GM19324 (cell line): Measurements from ENCODE around the gene YPEL1.

Experiments used
- ATAC-seq: cut with Tn5 transposase; IDR thresholded peaks from one replicate; pipeline ENCODE4 v1.9.1; 2021; ENCODE audit warnings: mild to moderate bottlenecking, moderate library complexity; ENCODE audit not compliant: unreplicated experiment, low FRiP score

YPEL1 gene

GRCh38 chr22:21663738-21664137, 71.9 kb downstream of the YPEL1 start:
- no peak for ATAC-seq

DNA sequence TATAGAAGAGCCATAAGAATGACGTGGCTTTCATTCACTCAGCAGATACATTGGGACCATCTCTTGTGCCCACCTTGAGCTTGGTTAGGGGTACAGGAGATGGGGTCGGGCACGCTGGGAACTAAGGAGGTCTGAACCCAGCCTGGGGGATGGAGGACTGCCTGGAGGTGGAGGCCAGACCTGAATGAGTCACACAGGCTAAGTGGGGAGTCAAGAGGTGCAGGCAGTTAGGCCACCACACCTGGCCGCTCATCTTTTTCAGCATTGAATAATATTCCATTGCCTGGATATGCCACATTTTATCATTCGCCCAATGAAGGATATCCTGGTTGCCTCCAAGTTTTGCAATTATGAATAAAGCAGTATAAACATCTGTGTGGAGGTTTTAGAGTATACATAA, 73.6 kb downstream of the YPEL1 start:
- ATAC-seq = no peak

DNA sequence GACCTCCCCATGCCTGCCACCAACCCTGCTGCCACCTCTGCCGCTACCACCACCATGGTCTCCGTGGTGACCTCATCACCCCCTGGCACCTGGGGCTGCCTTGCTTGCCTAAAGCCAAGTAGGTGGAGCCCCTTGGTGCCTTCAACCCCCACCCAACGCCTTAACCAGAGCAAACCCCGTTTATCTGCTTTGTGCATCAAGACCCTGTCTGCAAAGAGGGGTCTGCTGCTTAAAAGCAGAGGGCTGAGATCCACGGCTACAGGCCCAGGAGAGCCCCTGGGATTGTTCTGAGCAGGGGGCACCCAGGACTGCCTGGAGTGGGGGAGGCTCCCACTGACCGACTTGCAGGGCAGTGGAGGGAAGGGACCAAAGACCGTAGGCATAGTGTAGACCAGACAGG, 74.7 kb downstream of the YPEL1 start:
- ATAC-seq = no peak

- ATAC-seq = no peak
These were observed 75.6 kb downstream of the YPEL1 start for GRCh38 chr22:21659864-21660525.

DNA sequence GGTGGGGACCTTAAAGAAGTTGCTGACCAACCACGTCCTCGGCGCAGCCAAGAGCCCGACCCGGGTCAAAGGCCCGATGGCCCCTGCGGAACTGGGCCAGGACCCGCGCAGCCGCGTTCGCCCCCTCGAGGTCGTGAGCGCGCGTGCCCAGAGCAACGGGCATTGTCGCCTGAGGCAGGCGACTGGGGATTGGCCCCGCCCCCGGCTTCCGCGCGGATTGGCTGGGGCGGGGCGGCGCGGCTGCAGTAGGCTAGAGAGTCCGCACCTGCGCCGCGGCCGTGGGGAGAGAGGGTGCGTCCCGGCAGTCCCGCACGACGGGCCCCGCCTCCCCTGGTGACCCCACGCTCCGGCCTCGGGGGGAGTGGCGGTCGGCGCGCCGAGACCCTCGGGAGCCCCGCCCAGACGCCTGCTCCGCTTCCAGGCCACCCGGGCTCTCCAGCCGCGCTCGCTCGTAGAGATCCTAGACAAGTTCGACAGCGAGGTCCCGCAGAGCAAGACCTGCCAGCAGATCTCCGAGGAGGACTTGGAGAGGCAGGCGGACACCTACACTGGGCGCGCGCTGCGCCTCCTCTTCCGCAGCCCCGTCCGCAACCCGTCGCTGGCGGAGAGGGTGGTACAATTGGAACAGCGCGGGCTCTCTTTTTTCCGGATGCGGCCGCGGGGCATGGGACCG, 78.1 kb downstream of the YPEL1 start:
- peak; percentile 61 for ATAC-seq

- ATAC-seq = no peak
These were observed 78.6 kb downstream of the YPEL1 start for GRCh38 chr22:21657020-21657359.

DNA sequence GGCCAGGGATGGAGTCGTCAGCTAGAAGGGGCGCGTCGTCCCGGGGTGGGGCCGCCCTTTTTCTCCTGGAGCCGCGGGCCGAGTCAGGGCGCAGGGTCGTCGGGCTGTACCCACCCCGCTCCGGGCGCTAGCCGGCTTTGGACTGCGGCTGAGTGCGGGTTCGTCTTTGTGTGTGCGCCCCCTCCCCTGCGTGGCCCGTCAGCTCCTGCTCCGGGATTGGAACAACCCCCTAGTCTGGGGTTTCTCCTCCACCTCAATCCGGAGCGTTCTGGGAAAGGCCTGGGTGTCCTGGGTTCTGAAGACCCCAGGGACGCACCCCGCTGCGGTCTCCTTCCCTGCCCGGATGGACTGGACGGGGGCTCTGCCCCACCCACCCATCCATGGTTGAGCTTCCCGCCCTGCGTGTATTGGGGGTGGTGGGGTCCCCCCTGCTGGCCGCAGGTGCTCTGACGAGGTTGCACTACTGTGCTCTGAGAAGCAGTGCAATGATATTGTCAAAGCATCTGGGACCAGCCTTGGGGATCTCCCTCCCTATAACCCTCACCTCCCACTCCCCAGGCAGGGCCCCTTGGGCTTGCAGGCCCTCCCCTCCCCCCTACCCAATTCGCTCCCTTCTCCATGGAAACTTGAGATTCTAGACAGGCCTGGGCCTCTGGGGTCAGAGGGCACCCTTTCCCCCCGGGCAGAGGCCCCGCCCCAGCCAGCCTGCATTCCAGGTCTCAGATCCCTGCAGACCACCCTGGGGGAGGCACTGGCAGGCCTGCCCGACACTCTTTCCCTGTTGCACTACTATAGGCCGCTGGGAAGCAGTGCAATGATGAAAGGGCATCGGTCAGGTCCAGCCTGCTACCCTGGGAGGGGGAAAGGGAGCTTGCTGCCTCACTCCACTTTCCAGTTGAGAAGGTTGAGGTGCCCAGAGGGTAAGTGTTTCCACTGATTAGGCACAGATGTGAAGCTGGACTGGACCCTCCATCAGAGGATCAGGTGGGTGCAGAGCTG, 82.7 kb downstream of the YPEL1 start:
- ATAC-seq = no peak

GRCh38 chr22:21652010-21652546, 83.5 kb downstream of the YPEL1 start:
- peak; percentile 83 for ATAC-seq

DNA sequence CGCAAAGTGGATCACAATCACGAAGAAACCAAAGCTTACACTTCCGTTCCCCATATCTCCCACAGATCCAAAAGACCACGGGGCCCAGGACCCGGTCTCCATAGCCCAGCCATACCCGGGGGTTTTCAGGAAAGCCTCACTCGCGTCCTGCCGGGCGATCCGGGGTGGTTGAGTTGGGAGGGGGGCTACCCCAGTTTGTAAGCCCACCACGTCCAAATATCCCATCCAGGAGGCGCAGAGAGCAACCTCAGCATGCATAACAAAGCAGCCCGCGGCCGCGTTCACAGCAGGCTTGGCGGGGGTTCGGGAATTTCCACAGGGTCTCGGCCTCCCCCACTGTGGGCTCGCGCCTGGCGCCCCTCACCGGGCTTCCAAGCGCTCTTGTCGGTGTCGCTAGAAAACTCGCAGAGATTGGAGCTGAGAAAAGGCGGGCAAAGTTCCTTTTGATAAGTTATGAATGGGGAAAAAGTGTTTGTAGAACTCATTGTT, 84.0 kb downstream of the YPEL1 start:
- ATAC-seq = no peak

GRCh38 chr22:21650823-21651520, 84.6 kb downstream of the YPEL1 start:
- ATAC-seq = no peak

DNA sequence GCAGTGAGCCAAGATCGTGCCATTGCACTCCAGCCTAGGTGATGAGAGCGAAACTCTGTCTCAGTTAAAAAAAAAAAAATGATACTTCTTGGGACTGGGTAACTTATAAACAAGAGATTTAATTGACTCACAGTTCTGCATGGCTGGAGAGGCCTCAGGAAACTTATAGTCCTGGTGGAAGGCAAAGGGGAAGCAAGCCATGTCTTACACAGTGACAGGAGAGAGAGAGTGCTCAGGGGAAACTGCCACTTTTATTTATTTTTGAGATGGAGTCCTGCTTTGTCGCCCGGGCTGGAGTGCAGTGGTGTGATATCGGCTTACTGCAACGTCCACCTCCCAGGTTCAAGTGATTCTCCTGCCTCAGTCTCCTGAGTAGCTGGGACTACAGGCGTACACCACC, 85.3 kb downstream of the YPEL1 start:
- no peak for ATAC-seq
